ENCODE data around the gene BCAS4. TPM values are rescaled to one million over a fixed set of nuclear protein-coding genes. Genes with fewer than 3 reads are reported as not detected.
"Not testable (repeated sequence)": the region's sequence is repeated elsewhere in the genome, so short reads cannot be mapped to it uniquely, and the experiment has no call there.

The BCAS4 gene
- total RNA-seq, 1 donor from 2014 or later, result 4.3 TPM

- Histone ChIP-seq H3K4me3 (no peak overlapping the region), H3K4me1 (no peaks in the 10 kb centered on the region), H3K27ac (no peak overlapping the region), H3K36me3 (no peaks in the 10 kb centered on the region), H3K27me3 (no peaks in the 10 kb centered on the region), H3K9me3 (no peaks in the 10 kb centered on the region)
- no peak for ATAC-seq
- no peak for DNase-seq
- no peak for TF ChIP-seq CTCF (IDR thresholded peaks at IDR 0.05)
- intact Hi-C loops (cut with DNase I), result no loop called here
Measured at GRCh38 chr20:50879649-50880550, 85.0 kb downstream of the BCAS4 start.

- H3K4me3 ChIP-seq; H3K27ac ChIP-seq; H3K4me1 ChIP-seq; DNase-seq; intact Hi-C loops (cut with DNase I); H3K9me3 ChIP-seq; ATAC-seq; H3K27me3 ChIP-seq; H3K36me3 ChIP-seq: not testable (repeated sequence)
Measured at GRCh38 chr20:50881759-50882424, 87.0 kb downstream of the BCAS4 start.

GRCh38 chr20:50883856-50884255, 89.0 kb downstream of the BCAS4 start:
- H3K4me3 ChIP-seq, result no peak overlapping the region
- no peak overlapping the region for H3K27ac ChIP-seq
- intact Hi-C loops (cut with DNase I), result no loop called here
- peaks cover 13% of the 10 kb centered on the region for H3K36me3 ChIP-seq
- TF ChIP-seq CTCF (IDR thresholded peaks at IDR 0.05), result no peak
- H3K4me1 ChIP-seq, result no peaks in the 10 kb centered on the region
- ATAC-seq (no peak), DNase-seq (no peak)
- H3K9me3 ChIP-seq, result no peaks in the 10 kb centered on the region
- H3K27me3 ChIP-seq, result no peaks in the 10 kb centered on the region

- H3K4me3 ChIP-seq, result no peak overlapping the region
- peaks cover 25% of the 10 kb centered on the region for H3K36me3 ChIP-seq
- no peaks in the 10 kb centered on the region for H3K9me3 ChIP-seq
- no peaks in the 10 kb centered on the region for H3K4me1 ChIP-seq
- ATAC-seq (no peak), DNase-seq (no peak)
- no peak for TF ChIP-seq CTCF (IDR thresholded peaks at IDR 0.05)
- no peaks in the 10 kb centered on the region for H3K27me3 ChIP-seq
- H3K27ac ChIP-seq, result no peak overlapping the region
- intact Hi-C loops (cut with DNase I), result no loop called here
Measured at GRCh38 chr20:50885068-50885467, 90.2 kb downstream of the BCAS4 start.

GRCh38 chr20:50885781-50886180, 90.9 kb downstream of the BCAS4 start:
- Histone ChIP-seq H3K27ac (no peak overlapping the region), H3K4me1 (no peaks in the 10 kb centered on the region), H3K4me3 (no peak overlapping the region), H3K9me3 (no peaks in the 10 kb centered on the region), H3K36me3 (peaks cover 31% of the 10 kb centered on the region), H3K27me3 (no peaks in the 10 kb centered on the region)
- ATAC-seq (no peak), DNase-seq (no peak)
- TF ChIP-seq CTCF (IDR thresholded peaks at IDR 0.05), result no peak
- intact Hi-C loops (cut with DNase I), result no loop called here

- ATAC-seq (no peak), DNase-seq (no peak)
- Histone ChIP-seq H3K9me3 (no peaks in the 10 kb centered on the region), H3K27me3 (no peaks in the 10 kb centered on the region), H3K36me3 (peaks cover 36% of the 10 kb centered on the region), H3K4me3 (no peak overlapping the region), H3K27ac (no peak overlapping the region), H3K4me1 (no peaks in the 10 kb centered on the region)
- no peak for TF ChIP-seq CTCF (IDR thresholded peaks at IDR 0.05)
- intact Hi-C loops (cut with DNase I), result no loop called here
Measured at GRCh38 chr20:50886184-50886790, 91.4 kb downstream of the BCAS4 start.
